Measurements from ENCODE around the gene UTP20. TPM values are rescaled to one million over a fixed set of nuclear protein-coding genes. Genes with fewer than 3 reads are reported as not detected.

UTP20 gene
- total RNA-seq, 2 donors from 2014 or later, result 7.2 to 13.5 TPM

- no peak for DNase-seq
- Histone ChIP-seq H3K27me3 (no peaks in the 10 kb centered on the region), H3K27ac (no peak overlapping the region), H3K9me3 (no peaks in the 10 kb centered on the region), H3K9ac (ENCODE audit: low read depth in 2 of 2, low read length in 2 of 2) (no peak overlapping the region), H3K36me3 (peaks cover 4% of the 10 kb centered on the region), H3K4me3 (no peak overlapping the region), H3K4me1 (no peaks in the 10 kb centered on the region)
- intact Hi-C loops (cut with DNase I), result no loop called here
- no peak for TF ChIP-seq CTCF (IDR thresholded peaks at IDR 0.05)
Observed at GRCh38 chr12:101328917-101329316, 49.0 kb downstream of the UTP20 start.

DNA sequence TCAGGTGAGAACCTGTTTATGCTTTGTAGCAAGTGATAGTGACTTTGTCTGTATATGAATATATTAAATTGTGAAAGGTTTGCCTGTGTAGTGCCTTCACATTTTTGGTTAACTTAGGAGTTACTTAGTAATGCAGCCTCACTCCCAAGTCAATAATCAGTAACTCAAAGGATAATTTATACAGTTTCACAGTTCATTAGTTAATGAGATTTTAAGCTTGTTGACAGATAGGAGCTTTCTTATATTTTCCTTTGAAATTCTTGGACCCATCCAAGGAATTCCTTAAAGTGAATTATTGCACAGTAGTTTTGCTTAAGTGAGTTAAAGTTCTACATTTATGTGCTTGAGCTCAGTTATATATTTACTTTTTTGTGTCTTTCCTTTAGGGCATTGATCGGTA is 50.7 kb downstream of the UTP20 start:
- Histone ChIP-seq H3K36me3 (peaks cover 4% of the 10 kb centered on the region), H3K4me1 (no peaks in the 10 kb centered on the region), H3K4me3 (no peak overlapping the region), H3K27me3 (no peaks in the 10 kb centered on the region), H3K9me3 (no peaks in the 10 kb centered on the region), H3K9ac (ENCODE audit: low read depth in 2 of 2, low read length in 2 of 2) (no peak overlapping the region), H3K27ac (no peak overlapping the region)
- no peak for TF ChIP-seq CTCF (IDR thresholded peaks at IDR 0.05)
- DNase-seq, result no peak
- intact Hi-C loops (cut with DNase I), result no loop called here

GRCh38 chr12:101336437-101336836 is 56.5 kb downstream of the UTP20 start:
- H3K36me3 ChIP-seq, result no peaks in the 10 kb centered on the region
- no peaks in the 10 kb centered on the region for H3K4me1 ChIP-seq
- no peak overlapping the region for H3K4me3 ChIP-seq
- DNase-seq, result no peak
- no peak overlapping the region for H3K27ac ChIP-seq
- intact Hi-C loops (cut with DNase I), result no loop called here
- no peak for TF ChIP-seq CTCF (IDR thresholded peaks at IDR 0.05)
- no peaks in the 10 kb centered on the region for H3K9me3 ChIP-seq
- no peaks in the 10 kb centered on the region for H3K27me3 ChIP-seq
- no peak overlapping the region for H3K9ac ChIP-seq (ENCODE audit: low read depth in 2 of 2, low read length in 2 of 2)

DNA sequence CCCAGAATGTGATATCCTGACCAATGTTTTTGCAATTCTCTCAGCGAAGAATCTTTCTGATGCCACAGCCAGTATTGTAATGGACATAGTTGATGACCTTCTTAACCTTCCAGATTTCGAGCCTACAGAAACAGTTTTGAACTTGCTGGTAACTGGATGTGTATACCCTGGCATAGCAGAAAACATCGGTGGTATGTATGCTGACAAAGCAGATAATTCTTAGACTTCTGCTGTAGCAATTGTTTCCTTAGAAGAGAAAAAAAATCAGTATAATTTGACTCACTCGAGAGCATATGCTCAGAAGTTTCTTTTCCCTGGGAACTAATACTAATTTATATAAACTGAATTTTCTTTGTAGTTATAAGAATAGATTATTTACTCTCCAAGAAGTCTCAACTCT is 58.2 kb downstream of the UTP20 start:
- H3K4me1 ChIP-seq, result no peaks in the 10 kb centered on the region
- H3K27ac ChIP-seq, result no peak overlapping the region
- H3K36me3 ChIP-seq, result no peaks in the 10 kb centered on the region
- no peak overlapping the region for H3K9ac ChIP-seq (ENCODE audit: low read depth in 2 of 2, low read length in 2 of 2)
- no peak for DNase-seq
- H3K27me3 ChIP-seq, result no peaks in the 10 kb centered on the region
- intact Hi-C loops (cut with DNase I), result no loop called here
- no peak for TF ChIP-seq CTCF (IDR thresholded peaks at IDR 0.05)
- no peaks in the 10 kb centered on the region for H3K9me3 ChIP-seq
- H3K4me3 ChIP-seq, result no peak overlapping the region

DNA sequence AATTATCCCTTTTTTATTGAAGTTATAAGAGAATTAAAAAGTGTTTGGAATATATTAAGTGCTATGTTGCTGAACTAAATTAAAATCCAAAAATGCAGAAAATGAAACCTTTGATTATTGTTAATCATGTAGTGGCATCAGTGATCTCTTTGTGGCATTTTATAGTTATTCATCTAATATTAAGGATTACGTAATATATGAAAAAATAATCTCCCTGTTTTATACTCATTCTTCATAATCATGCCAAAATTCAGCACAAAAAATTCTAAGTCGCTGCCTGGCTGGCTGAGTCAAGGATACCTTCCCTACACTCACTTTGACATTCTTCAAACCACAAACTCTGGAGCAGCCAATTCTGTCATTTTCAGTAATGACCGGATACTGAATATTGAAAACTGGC is 64.0 kb downstream of the UTP20 start:
- Histone ChIP-seq H3K36me3 (no peaks in the 10 kb centered on the region), H3K4me1 (no peaks in the 10 kb centered on the region), H3K27ac (no peak overlapping the region), H3K9me3 (no peaks in the 10 kb centered on the region), H3K4me3 (no peak overlapping the region), H3K9ac (ENCODE audit: low read depth in 2 of 2, low read length in 2 of 2) (no peak overlapping the region), H3K27me3 (no peaks in the 10 kb centered on the region)
- no peak for TF ChIP-seq CTCF (IDR thresholded peaks at IDR 0.05)
- intact Hi-C loops (cut with DNase I), result no loop called here
- no peak for DNase-seq

- no peaks in the 10 kb centered on the region for H3K27me3 ChIP-seq
- intact Hi-C loops (cut with DNase I), result no loop called here
- no peak for DNase-seq
- H3K9me3 ChIP-seq, result no peaks in the 10 kb centered on the region
- TF ChIP-seq CTCF (IDR thresholded peaks at IDR 0.05), result no peak
- no peak overlapping the region for H3K9ac ChIP-seq (ENCODE audit: low read depth in 2 of 2, low read length in 2 of 2)
- H3K36me3 ChIP-seq, result no peaks in the 10 kb centered on the region
- H3K27ac ChIP-seq, result no peak overlapping the region
- no peaks in the 10 kb centered on the region for H3K4me1 ChIP-seq
- no peak overlapping the region for H3K4me3 ChIP-seq
Observed at GRCh38 chr12:101351682-101352081, 71.8 kb downstream of the UTP20 start.
